NCI-H748 treated with DMSO at 0.1 percent for 48 hours (cell line): Measurements from ENCODE around the gene ARSI.
"Not testable (repeated sequence)": the region's sequence is repeated elsewhere in the genome, so short reads cannot be mapped to it uniquely, and the experiment has no call there.

ENCODE experiments used
- DNase-seq: peaks from one replicate; lab custom pipeline; 2025; lab: John Stamatoyannopoulos, UW

Gene ARSI

GRCh38 chr5:150265870-150266383, 36.8 kb downstream of the ARSI start:
- DNase-seq: no peak

GRCh38 chr5:150264667-150265603, 37.8 kb downstream of the ARSI start:
- no peak for DNase-seq

GRCh38 chr5:150263801-150264621, 38.7 kb downstream of the ARSI start:
- no peak for DNase-seq

GRCh38 chr5:150263375-150263775, 39.3 kb downstream of the ARSI start:
- no peak for DNase-seq

DNA sequence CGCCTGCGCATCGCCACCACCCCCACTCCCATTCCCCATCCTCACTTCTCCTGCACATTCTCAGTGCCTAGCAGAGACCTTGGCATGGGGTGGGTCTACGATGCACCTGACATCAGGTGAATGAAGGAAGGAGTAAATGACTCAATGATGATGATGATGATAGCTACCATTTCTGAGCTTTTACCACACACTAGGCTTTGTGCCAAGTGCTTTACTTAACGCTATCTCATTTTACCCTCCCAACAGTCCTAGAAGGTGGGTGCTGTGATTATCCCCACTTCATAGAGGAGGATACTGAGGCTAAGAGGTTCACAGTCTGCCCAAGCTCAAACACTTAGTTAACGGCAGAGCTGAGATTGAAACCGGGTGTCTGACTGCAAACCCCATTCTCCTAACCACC, 40.2 kb downstream of the ARSI start:
- no peak for DNase-seq

DNA sequence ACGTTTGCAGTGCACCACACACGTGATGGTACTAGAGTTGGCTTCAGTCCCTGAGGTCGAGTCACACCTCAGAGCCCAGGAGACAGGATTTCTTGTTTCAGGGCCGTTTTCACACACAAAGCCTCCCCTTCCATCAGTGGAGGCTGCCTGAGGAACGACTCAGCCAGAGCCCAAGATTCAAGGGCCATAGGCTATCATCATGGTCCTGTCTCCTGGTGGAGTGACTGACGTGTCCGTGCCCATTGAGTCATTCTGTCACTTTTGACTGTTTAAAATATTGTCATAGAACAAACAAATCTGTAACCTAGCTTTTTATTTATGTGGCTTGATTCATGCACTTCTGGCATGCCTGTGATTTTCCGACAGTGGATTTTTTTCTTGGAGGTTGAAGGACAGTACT, 41.5 kb downstream of the ARSI start:
- DNase-seq: no peak

- no peak for DNase-seq
These were observed 44.6 kb downstream of the ARSI start for GRCh38 chr5:150258130-150258529.

GRCh38 chr5:150257424-150257823, 45.3 kb downstream of the ARSI start:
- no peak for DNase-seq

GRCh38 chr5:150256410-150257064, 46.2 kb downstream of the ARSI start:
- DNase-seq: no peak

DNA sequence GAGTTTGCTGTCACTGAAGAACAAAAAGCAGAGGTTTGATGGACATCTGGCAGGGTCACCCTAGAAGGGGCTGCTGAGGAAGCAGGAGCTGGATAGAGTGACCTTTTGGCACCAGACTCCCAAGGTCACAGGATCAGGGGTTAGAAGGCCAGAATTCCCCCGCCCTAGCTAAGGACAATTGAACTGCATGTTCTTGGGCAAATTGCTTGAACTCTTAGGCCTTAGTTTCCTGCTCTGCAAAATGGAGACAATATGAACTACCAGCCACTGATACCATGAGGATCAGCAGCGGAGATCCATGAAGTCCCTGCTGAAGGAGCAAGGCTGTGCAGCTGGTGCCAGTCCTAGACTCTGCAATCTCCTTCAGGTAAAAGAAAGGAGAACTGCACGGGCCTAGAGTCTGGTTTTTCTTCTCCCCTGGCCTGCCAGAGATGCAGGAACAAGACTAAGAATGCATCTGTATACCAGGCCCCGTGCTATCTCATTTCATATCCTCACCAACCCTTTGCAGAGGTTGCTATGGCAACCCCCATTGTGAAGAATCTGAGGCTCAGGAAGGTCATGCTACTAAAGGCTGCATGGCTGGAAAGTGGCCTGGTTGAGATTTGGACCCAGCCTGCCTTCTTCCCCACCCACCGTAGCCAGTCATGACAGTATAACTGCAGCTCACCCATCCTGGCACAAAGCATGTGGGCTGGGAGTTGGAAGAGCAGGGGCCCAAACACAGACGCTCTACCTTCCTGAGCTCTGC, 46.9 kb downstream of the ARSI start:
- DNase-seq: no peak

DNA sequence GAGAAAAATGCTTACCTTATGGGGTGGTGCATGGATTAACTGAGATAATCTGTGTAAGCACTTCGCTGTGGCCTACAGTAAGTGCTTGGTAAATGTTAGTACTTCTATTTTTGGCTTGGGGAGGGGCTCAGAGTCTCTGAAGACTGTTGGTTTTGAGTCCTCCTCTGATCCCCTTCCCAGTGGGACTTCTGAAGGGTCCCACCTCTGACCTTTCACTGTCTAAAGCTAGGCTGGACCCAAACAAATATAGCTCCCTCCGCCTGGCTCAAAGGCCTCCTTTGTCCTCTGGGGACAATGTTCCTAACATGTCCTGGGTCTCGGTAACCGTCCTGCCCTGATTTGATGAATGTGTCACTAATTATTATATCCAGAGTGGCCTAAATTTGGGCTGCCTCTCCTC, 47.9 kb downstream of the ARSI start:
- DNase-seq: no peak

- DNase-seq: no peak
These were observed 48.3 kb downstream of the ARSI start for GRCh38 chr5:150254363-150254762.

- no peak for DNase-seq
These were observed 49.1 kb downstream of the ARSI start for GRCh38 chr5:150253416-150254208.

GRCh38 chr5:150252489-150252888, 50.2 kb downstream of the ARSI start:
- DNase-seq: no peak

DNA sequence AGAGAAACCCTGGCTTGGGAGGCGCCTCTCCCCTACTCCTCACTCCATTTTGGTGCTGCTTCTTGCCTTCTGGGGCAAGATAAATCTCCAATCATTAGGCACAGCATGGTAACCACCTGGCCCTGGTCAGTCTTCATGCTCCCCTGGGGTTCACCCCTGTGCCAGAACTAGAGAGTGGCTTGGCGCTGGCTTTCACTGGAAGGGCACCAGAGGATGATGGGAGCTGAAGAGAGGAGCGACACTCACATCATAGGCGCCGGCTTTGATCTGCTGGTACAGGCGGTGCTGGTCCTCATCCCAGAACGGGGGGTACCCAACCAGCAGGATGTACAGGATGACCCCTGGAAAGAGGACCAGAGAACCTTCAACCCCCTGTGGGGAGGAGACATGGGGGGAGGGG, 51.2 kb downstream of the ARSI start:
- DNase-seq: no peak

DNA sequence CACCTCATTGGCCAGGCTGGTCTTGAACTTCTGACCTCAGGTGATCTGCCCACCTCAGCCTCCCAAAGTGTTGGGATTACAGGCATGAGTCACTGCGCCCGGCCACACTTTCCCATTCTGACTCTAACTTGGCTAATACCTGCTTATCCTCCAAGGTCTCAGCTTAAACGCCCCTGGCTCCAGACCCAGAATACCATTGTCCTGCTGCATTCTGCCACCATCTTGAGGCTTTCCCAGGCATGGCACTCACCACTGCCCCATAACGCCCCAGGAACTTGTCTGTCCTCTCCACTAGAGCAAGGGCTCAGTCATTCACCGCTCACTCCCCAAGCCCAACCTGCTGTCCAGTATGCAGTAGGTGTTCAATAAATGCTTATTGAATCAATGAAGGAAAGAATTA, 53.0 kb downstream of the ARSI start:
- no peak for DNase-seq

GRCh38 chr5:150248946-150249345, 53.8 kb downstream of the ARSI start:
- no peak for DNase-seq

DNA sequence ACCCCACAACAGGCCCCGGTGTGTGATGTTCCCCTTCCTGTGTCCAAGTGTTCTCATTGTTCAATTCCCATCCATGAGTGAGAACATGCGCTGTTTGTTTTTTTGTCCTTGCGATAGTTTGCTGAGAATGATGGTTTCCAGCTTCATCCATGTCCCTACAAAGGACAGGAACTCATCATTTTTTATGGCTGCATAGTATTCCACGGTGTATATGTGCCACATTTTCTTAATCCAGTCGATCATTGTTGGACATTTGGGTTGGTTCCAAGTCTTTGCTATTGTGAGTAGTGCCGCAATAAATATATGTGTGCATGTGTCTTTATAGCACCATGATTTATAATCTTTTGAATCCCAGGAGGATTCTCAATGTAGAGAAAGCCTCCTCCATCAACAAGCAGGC, 54.2 kb downstream of the ARSI start:
- DNase-seq: not testable (repeated sequence)

GRCh38 chr5:150247726-150248125, 55.0 kb downstream of the ARSI start:
- DNase-seq: no peak

DNA sequence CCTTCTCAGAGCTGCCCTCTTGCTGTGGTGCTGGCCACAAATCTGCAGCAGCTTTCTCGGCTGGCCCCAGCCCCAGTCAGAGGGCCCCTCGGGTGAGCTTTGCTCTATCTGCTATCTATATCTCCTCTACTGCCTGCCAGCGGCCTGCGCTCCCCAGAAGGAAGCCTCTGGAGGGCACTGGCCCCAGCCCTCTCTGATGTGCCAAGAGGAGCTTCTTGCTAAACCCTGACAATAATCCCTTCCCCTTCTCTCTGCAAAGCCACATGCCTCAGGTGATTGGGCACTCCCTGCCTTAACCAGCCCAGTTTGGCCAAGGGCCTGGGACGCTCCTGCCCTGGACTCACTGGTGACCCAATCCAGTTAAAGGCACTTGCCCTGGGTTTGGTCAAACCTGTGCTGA, 55.9 kb downstream of the ARSI start:
- DNase-seq: no peak

DNA sequence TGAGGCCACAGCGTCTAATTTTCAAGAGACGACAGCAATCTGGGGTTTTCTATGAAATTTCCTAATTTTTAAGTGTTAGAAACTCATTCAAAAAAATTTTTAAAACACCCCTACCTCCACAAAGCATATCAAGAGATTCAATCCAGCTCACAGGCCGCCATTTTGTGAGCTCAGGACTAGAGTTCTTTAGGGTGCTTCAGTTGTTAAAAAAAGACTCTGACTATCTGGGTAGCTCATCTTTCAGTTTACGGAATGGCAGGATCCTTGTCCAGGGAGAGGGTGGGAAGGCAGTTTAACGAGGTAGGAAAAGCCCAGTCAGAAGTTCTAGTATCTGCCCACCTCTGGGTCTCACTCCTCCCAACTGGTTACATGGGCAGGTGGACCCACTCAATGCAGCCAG, 56.3 kb downstream of the ARSI start:
- DNase-seq: no peak
